Thyroid gland (tissue), 4 donors: ENCODE measurements around the gene LSAMP. TPM values are rescaled to one million over a fixed set of nuclear protein-coding genes. Genes with fewer than 3 reads are reported as not detected.

Source experiments
- DNase-seq, 2 donors: peaks; one replicate each; pipeline ENCODE4 v3.0.0-alpha.2; 2019
- H3K27ac ChIP-seq, 3 donors: fragments of 200-600 bp; sonication (generic); 1 replicate in 2 of 3; 2 replicates in 1 of 3; pipeline ENCODE4 v1.5.1; 2016 to 2019; ENCODE audit warnings: mild to moderate bottlenecking in 1 of 3, moderate library complexity in 1 of 3
- H3K27me3 ChIP-seq: fragments of 200-600 bp; sonication (generic); one replicate; pipeline ENCODE4 v1.5.1; 2019
- H3K36me3 ChIP-seq, 2 donors: fragments of 200-600 bp; sonication (generic); one replicate each; pipeline ENCODE4 v1.5.1; 2016 to 2019
- H3K4me1 ChIP-seq, 2 donors: fragments of 200-600 bp; sonication (generic); one replicate each; pipeline ENCODE4 v1.5.1; 2017 to 2019
- H3K4me3 ChIP-seq, 3 donors: fragments of 200-600 bp; sonication (generic); replicated peaks in 1 of 3; 1 replicate in 2 of 3; 2 replicates in 1 of 3; pipeline ENCODE4 v1.5.1; 2016; ENCODE audit warnings: mild to moderate bottlenecking in 1 of 3
- H3K9me3 ChIP-seq: fragments of 200-600 bp; sonication (generic); one replicate; pipeline ENCODE4 v1.5.1; 2017
- POLR2A ChIP-seq, 2 donors: fragments of 450-650 bp; IDR thresholded peaks; one replicate each; pipeline ENCODE4 v1.6.1; 2017; ENCODE audit warnings: antibody characterized with exemption in 2 of 2, mild to moderate bottlenecking in 2 of 2, moderate library complexity in 1 of 2
- WGBS, 2 donors: methylation state at CpG; one replicate each; pipeline ENCODE4 v1.1.5; 2017; 5-methylcytosine and 5-hydroxymethylcytosine counted together
- intact Hi-C: fragments of 100-400 bp; cut with DNase I; formaldehyde crosslinking; loops from one replicate; pipeline ENCODE4 v1.15.1; 2023
- total RNA-seq, 4 donors: library from RNA; depleted of rRNA; stranded (reverse); fragments of >200 nt; gene quantifications; one replicate each; pipeline ENCODE4 v1.2.3, GENCODE V29; 2016
- TF ChIP-seq, protein P1 (sequence below), 6 experiments: fragments of 200-600 bp in 3 of 6; fragments of 450-650 bp in 3 of 6; sonication (generic) in 3 of 6; IDR thresholded peaks; one replicate each; pipeline ENCODE4 v1.5.1; 2016 to 2019; ENCODE audit warnings: antibody characterized with exemption in 6 of 6, mild to moderate bottlenecking in 2 of 6, inconsistent platforms in 1 of 6, moderate library complexity in 1 of 6

LSAMP gene
- total RNA-seq, 4 donors from 2014 or later = 0.78 to 2.0 (median 1.8) TPM

DNA sequence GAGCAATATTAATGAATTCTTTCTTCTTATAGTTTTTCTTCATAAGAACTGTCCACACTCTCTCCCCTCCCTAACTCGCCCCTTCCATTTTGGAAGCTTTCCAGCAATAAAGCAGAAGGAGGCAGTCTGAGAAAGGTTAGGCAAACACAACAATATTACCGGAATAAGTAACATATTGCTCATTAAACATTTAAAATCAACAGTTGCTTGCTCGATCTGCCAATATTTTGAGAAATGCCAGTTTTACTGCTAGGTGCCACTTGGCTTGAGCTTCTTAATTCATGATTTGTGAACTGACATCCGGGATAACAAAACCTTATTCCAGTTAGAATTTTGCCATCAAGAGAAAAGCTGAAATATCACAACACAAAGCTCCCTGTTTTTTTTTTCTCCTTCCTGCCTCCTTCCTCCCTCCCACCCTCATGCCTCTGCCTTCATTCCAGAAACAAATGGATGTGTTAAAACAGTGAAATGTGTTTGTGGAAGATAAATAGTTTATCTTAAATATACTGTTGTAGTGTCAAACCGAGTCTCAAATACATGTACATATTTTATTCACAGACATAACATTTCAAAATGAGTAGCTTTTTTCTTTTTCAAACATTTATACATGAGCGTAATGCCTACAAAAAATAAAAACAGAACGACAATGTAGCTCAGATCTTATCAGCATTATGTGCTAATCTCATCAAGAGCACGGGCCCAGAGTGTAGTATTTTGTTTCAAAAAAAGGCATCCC lies 568.2 kb downstream of the LSAMP start:
- no peaks in the 10 kb centered on the region for H3K36me3 ChIP-seq
- no peaks in the 10 kb centered on the region for H3K9me3 ChIP-seq
- no peaks in the 10 kb centered on the region for H3K4me1 ChIP-seq
- H3K4me3 ChIP-seq = no peak overlapping the region
- H3K27ac ChIP-seq = no peak overlapping the region
- 24 to 32% methylated on average over 8 of the region's 8 CpGs for WGBS, 2 donors
- intact Hi-C loops = no loop called here
- H3K27me3 ChIP-seq = no peaks in the 10 kb centered on the region
- DNase-seq = no peak
- TF ChIP-seq, protein P1, sequence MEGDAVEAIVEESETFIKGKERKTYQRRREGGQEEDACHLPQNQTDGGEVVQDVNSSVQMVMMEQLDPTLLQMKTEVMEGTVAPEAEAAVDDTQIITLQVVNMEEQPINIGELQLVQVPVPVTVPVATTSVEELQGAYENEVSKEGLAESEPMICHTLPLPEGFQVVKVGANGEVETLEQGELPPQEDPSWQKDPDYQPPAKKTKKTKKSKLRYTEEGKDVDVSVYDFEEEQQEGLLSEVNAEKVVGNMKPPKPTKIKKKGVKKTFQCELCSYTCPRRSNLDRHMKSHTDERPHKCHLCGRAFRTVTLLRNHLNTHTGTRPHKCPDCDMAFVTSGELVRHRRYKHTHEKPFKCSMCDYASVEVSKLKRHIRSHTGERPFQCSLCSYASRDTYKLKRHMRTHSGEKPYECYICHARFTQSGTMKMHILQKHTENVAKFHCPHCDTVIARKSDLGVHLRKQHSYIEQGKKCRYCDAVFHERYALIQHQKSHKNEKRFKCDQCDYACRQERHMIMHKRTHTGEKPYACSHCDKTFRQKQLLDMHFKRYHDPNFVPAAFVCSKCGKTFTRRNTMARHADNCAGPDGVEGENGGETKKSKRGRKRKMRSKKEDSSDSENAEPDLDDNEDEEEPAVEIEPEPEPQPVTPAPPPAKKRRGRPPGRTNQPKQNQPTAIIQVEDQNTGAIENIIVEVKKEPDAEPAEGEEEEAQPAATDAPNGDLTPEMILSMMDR (IDR thresholded peaks at IDR 0.05) = no peak
- no peak for TF ChIP-seq POLR2A (IDR thresholded peaks at IDR 0.05)

DNA sequence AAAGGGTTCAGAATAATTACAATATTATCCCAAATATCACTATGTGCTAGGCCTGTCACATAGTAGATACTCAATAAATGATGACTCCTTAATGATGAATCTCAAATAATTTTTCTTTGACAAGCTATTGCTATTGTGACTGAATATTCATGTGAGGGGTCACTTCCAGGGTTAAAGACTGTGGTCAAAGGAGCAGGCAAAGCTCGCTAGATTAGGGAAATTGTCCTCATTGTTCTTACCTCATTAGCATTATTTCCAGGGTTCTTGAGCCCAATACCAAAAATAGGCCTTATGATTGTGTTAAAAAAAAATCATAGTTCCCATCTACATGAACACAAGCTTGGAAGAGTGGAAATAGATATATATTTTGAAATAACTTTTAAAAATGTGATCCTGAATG lies 569.8 kb downstream of the LSAMP start:
- Histone ChIP-seq H3K36me3 (no peaks in the 10 kb centered on the region), H3K27ac (no peak overlapping the region), H3K4me1 (no peaks in the 10 kb centered on the region), H3K9me3 (no peaks in the 10 kb centered on the region), H3K27me3 (no peaks in the 10 kb centered on the region), H3K4me3 (no peak overlapping the region)
- DNase-seq = no peak
- TF ChIP-seq, protein P1 (IDR thresholded peaks at IDR 0.05) = no peak
- no peak for TF ChIP-seq POLR2A (IDR thresholded peaks at IDR 0.05)
- 69 to 80% methylated on average over 1 of the region's 1 CpG for WGBS, 2 donors
- intact Hi-C loops = no loop called here

DNA sequence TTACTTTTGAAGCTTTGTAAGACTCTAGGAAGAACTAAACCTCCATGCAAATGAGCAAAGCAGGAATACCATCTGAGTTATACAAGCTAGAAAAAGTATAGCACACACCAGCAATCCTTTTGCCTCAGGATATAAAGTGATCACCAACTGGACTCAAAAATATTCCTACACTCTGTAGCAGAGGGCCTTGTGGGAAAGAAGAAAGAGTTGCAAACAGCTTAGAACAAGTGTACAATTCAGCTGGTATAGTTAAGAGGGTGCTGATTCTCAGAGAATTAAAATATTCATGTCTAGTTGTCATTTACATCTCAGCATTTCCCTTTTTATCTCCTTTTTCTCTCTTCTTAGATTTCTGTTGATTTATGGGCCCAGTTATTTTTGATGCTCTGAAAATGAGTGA lies 573.6 kb downstream of the LSAMP start:
- intact Hi-C loops = no loop called here
- no peaks in the 10 kb centered on the region for H3K36me3 ChIP-seq
- TF ChIP-seq POLR2A (IDR thresholded peaks at IDR 0.05) = no peak
- TF ChIP-seq, protein P1 (IDR thresholded peaks at IDR 0.05) = no peak
- no peak for DNase-seq
- H3K27ac ChIP-seq = no peak overlapping the region
- no peaks in the 10 kb centered on the region for H3K27me3 ChIP-seq
- no peaks in the 10 kb centered on the region for H3K9me3 ChIP-seq
- no peak overlapping the region for H3K4me3 ChIP-seq
- H3K4me1 ChIP-seq = no peaks in the 10 kb centered on the region

DNA sequence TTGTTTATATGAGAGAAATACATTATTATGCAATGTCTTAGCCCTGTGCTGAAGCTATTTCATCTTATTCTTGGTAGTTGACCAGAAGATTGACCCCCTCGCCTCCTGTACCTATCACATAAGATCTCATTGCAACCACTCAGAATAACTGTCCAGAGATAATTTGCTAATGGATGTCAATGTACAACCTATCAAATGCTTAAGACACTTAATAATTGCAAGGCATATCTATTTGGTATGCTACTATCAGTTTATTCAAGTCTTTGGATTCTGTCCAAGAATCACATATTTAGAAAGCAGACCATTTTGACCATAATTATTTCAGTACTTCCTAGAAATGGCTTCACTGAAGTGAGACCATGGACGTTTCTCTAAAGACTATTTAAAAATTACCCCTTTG lies 580.4 kb downstream of the LSAMP start:
- DNase-seq = no peak
- H3K36me3 ChIP-seq = no peaks in the 10 kb centered on the region
- H3K9me3 ChIP-seq = no peaks in the 10 kb centered on the region
- no peak overlapping the region for H3K4me3 ChIP-seq
- intact Hi-C loops = no loop called here
- TF ChIP-seq, protein P1 (IDR thresholded peaks at IDR 0.05) = no peak
- no peak for TF ChIP-seq POLR2A (IDR thresholded peaks at IDR 0.05)
- no peak overlapping the region for H3K27ac ChIP-seq
- H3K27me3 ChIP-seq = no peaks in the 10 kb centered on the region
- no peaks in the 10 kb centered on the region for H3K4me1 ChIP-seq
- WGBS, 2 donors = 45 to 47% methylated on average over 2 of the region's 2 CpGs

DNA sequence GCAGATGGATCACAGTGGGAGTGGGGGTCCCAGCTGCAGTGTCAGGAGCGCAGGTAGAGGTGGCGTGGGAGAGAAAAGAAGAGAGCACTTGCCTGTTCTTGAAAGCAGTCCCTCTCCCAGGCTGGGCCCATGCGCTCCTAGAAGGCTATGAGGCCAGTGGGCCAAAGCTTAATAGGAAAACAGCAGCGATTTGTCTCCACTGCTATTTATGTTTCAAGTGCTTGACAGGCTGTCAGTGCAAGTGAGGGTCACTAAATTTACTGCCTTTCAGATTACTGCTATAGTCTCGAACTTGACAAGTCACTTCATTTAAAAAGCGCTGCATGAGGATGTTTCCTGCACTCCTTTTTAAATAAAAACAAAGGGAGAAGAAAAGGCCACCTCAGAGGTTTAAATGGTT lies 582.4 kb downstream of the LSAMP start:
- no peaks in the 10 kb centered on the region for H3K36me3 ChIP-seq
- DNase-seq = no peak
- H3K9me3 ChIP-seq = no peaks in the 10 kb centered on the region
- WGBS, 2 donors = 61 to 63% methylated on average over 6 of the region's 6 CpGs
- no peaks in the 10 kb centered on the region for H3K4me1 ChIP-seq
- no peak overlapping the region for H3K27ac ChIP-seq
- no peak overlapping the region for H3K4me3 ChIP-seq
- H3K27me3 ChIP-seq = no peaks in the 10 kb centered on the region
- intact Hi-C loops = no loop called here
- TF ChIP-seq, protein P1 (IDR thresholded peaks at IDR 0.05) = no peak
- TF ChIP-seq POLR2A (IDR thresholded peaks at IDR 0.05) = no peak
